ENCODE data around the gene VPS13A.

DNA sequence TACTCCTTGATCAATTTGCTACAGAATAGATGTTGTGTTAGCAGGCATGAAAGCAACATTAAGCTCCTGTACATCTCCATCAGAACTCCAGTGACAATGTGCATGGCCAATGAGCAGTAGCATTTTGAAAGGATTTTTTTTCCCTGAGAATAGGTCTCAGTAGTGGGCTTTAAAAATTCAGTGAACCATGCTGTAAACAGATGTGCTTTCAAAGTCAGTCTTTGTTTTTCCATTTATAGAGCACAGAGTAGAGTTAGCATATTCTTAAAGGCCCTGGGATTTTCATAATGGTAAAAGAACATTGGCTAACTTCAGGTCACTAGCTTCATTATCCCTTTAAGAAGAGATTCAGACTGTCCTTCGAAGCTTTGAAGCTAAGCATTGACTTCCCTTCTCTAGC lies 150.8 kb downstream of the VPS13A start:
- TF ChIP-seq HDAC2 (IDR thresholded peaks at IDR 0.05) = no peak
- TF ChIP-seq MYC (IDR thresholded peaks at IDR 0.05; ENCODE audit: low read depth, low read length) = no peak
- TF ChIP-seq MYC (CRISPR knock-in tag; IDR thresholded peaks at IDR 0.05; ENCODE audit: borderline replicate concordance, low read depth) = no peak
- no peak for TF ChIP-seq CBX8 (IDR thresholded peaks at IDR 0.05; ENCODE audit: borderline replicate concordance, extremely low read depth, low read depth, low read length, poor library complexity, severe bottlenecking)
- TF ChIP-seq FOXM1 (IDR thresholded peaks at IDR 0.05; ENCODE audit: low read depth) = no peak
- no peak for TF ChIP-seq FOXM1 (CRISPR knock-in tag; IDR thresholded peaks at IDR 0.05; ENCODE audit: low read depth)
- no peak for TF ChIP-seq GTF2F1 (IDR thresholded peaks at IDR 0.05; ENCODE audit: low read depth, low read length)
- TF ChIP-seq POLR2A (conservative IDR thresholded peaks at IDR 0.05) = no peak
- TF ChIP-seq, protein P1, sequence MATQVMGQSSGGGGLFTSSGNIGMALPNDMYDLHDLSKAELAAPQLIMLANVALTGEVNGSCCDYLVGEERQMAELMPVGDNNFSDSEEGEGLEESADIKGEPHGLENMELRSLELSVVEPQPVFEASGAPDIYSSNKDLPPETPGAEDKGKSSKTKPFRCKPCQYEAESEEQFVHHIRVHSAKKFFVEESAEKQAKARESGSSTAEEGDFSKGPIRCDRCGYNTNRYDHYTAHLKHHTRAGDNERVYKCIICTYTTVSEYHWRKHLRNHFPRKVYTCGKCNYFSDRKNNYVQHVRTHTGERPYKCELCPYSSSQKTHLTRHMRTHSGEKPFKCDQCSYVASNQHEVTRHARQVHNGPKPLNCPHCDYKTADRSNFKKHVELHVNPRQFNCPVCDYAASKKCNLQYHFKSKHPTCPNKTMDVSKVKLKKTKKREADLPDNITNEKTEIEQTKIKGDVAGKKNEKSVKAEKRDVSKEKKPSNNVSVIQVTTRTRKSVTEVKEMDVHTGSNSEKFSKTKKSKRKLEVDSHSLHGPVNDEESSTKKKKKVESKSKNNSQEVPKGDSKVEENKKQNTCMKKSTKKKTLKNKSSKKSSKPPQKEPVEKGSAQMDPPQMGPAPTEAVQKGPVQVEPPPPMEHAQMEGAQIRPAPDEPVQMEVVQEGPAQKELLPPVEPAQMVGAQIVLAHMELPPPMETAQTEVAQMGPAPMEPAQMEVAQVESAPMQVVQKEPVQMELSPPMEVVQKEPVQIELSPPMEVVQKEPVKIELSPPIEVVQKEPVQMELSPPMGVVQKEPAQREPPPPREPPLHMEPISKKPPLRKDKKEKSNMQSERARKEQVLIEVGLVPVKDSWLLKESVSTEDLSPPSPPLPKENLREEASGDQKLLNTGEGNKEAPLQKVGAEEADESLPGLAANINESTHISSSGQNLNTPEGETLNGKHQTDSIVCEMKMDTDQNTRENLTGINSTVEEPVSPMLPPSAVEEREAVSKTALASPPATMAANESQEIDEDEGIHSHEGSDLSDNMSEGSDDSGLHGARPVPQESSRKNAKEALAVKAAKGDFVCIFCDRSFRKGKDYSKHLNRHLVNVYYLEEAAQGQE (IDR thresholded peaks at IDR 0.05; ENCODE audit: borderline replicate concordance) = no peak
- TF ChIP-seq, protein P1 (CRISPR knock-in tag; IDR thresholded peaks at IDR 0.05; ENCODE audit: low read depth) = no peak
- no peak for TF ChIP-seq SRF (CRISPR knock-in tag; IDR thresholded peaks at IDR 0.05)
- TF ChIP-seq ETV6 (IDR thresholded peaks at IDR 0.05; ENCODE audit: borderline replicate concordance in 1 of 2, low read depth in 2 of 2, low read length in 1 of 2) = no peak
- no peak for TF ChIP-seq ETV6 (CRISPR knock-in tag; IDR thresholded peaks at IDR 0.05; ENCODE audit: borderline replicate concordance)
- TF ChIP-seq, protein P2, sequence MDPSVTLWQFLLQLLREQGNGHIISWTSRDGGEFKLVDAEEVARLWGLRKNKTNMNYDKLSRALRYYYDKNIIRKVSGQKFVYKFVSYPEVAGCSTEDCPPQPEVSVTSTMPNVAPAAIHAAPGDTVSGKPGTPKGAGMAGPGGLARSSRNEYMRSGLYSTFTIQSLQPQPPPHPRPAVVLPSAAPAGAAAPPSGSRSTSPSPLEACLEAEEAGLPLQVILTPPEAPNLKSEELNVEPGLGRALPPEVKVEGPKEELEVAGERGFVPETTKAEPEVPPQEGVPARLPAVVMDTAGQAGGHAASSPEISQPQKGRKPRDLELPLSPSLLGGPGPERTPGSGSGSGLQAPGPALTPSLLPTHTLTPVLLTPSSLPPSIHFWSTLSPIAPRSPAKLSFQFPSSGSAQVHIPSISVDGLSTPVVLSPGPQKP (CRISPR knock-in tag; IDR thresholded peaks at IDR 0.05) = no peak
- no peak for TF ChIP-seq XRCC5 (IDR thresholded peaks at IDR 0.05; ENCODE audit: low read depth, low read length)
- no peak for TF ChIP-seq CEBPB (tag; IDR thresholded peaks at IDR 0.05)

Data from K562 (cell line).